ENCODE results near the gene AP4B1.
"Not testable (repeated sequence)": the region's sequence is repeated elsewhere in the genome, so short reads cannot be mapped to it uniquely, and the experiment has no call there.

Gene AP4B1

DNA sequence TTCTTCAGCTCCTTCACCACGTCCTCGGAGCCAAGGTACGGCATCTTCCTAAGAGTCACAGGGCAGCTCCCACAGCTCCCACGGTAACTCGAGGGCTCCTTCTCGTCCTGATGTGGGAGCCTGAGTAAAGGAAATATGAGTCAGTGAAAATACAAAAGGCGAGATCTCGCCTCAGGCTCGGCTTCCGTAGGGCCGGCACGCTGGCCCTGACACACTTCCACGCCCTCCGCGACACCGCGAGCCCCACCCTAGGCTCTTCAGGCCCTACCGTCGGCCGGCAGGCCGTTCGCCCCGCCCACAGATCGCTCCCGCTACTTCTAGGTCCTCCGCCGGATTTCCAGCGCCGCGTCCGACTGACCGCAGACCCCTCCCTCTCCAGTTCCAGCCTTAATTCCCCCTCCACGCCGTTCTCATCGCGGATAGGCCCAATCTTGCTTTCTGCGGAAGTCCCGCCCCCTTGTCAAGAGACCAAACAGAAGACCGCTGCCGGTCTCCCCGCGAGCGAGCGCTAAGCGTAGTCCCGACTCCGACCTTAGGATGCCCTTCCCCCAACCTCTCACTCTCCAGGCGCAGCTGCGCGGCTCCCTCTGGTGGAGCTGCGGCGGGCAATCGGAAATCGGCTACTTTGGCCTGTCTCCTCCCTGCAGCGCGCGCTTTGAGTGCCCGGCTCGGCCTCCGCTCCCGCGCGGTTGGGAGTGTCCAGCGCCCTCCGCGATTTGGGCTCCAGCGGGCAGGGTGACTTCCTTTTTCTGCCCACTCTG lies at the start of gene AP4B1, which contains the start of gene DCLRE1B:
AP4B1 (minus strand) TSS at position 126 of the 761 bp plus-strand sequence; CDS start at position 44, 82 bp downstream.
DCLRE1B (plus strand) TSS at position 653 of the 761 bp plus-strand sequence. CDS start 261 bp downstream, outside the sequence.
- DNase-seq = peak; percentile 99

DNA sequence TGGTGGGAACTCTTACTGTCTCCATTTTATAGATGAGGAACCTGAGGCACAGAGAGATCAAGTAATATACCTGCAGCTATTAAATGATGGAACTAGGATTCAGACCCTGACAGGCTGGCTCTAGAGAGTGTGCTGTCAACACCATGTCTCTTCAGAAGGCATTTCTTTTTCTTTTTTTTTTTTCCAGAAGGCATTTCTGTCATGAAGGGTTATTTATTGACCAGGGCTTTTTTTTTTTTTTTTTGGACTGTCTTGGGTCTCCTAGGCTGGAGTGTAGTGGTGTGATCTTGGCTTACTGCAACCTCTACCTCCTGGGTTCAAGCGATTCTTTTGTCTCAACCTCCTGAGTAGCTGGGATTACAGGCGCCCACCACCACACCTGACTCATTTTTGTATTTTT lies 47.1 kb upstream of the AP4B1 start:
- DNase-seq = no peak

DNA sequence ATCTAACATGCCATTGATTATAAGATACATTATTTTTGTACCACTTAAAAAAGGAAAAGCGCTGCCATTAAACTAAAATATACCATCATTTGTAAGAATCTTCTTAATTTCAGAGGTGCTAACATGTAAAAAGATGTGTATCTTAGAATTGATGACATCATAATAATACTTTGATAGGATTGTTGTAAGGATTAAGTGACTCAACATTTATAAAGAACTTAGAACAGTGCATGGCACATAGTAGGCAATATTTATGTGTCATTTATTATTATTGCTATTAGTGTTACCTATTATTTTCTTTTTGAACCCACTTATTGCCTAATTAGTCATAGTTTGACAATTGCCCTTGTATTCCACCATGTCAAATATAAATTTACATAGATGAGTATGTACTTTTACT lies 46.3 kb upstream of the AP4B1 start:
- DNase-seq = no peak

DNA sequence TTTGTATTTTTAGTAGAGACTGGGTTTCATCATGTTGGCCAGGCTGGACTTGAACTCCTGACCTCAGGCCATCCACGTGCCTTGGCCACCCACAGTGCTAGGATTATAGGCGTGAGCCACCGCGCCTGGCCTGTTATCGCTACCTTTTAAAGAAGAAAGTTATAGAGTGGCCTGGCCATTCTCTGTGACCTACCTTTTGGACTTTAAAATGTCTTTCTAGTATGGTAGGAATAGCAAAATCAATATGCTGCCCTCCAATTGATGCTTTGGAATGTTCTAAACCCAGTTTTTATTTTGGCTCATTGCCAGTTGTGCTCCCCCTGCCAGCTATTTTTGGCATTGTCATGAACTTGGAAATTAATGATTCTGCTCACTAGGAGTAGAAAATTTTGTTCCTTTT lies 44.4 kb upstream of the AP4B1 start:
- DNase-seq = no peak

DNA sequence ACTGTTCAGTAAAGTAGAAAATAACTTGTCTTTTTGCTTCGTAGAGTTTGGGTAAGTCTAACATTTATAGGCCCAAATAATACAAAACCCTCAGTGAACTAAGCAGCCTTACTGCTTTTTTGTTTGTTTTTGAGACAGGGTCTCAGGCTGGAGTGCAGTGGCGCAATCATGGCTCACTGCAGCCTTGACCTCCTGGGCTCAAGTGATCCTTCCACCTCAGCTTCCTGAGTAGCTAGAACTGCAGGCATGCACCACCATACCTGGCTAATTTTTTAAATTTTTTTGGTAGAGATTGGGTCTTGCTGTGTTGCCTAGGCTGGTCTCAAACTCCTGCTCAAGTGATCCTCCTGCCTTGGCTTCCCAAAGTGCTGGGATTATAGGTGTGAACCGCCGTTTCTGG lies 43.6 kb upstream of the AP4B1 start:
- not testable (repeated sequence) for DNase-seq

DNA sequence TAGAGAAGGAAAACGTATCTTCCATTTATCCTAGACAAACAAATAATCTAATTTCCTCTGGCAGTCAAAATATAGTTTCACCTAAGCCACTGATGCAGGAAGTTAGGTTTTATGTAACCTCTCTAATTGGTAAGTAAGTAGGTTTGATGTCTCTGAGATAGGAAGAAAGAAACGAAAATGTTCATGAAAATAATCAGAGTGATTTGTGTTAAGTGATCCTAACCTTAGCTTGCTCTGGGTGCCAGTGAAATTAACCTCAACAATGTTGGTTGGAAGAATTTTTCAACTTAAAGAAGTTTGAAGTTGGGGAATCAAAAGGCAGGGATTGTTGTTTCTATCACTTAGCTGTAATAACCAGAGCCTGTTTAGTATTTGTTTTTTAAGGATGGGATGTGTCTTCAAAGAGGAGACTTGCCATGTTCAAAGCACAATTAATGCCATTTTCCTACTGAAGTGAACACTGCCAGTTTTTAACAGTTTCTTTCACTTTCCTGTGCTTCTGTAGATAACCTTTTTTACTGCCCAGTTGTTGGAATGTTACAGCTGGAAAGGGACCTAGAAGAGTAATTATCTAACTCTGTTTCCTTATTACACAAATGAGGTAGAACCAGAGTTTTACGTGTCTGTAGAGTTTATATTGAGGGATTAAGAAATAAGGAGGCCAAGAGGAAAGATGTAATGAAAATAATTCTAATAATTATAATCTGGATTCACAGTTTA lies 42.9 kb upstream of the AP4B1 start:
- DNase-seq = no peak

DNA sequence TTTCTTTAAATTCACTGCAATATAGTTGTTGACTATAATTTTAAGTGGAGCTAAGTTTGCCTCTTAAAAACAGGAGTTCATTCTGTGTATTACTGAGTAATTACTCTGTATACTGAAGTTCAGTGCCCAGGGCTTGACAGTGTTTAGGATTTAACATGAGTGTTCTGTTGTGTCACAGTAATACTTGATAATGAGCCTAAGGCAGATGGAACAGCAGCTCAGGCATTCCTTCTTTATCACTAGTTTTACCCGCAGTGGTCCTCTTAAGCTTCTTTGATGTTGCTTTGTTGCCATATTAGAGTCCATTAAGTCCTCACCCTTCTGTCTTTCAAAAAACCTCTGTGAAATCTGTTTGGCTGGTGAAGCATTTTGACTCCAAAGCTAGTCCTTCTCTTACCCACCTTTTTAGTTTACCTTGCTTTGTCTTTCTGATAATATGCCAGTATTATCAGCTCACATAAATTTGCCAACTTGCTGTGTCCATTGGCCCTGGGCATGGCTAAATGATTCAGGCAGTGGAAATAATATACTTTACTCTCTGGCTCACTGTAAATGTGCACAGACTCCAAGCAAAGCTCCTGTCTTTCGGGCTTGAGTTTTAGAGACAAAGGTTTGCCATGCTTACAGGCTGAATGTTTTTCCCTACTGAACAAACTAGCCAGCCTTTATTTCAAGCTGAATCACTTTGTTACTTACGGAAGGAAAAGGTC lies 42.2 kb upstream of the AP4B1 start:
- DNase-seq = no peak

DNA sequence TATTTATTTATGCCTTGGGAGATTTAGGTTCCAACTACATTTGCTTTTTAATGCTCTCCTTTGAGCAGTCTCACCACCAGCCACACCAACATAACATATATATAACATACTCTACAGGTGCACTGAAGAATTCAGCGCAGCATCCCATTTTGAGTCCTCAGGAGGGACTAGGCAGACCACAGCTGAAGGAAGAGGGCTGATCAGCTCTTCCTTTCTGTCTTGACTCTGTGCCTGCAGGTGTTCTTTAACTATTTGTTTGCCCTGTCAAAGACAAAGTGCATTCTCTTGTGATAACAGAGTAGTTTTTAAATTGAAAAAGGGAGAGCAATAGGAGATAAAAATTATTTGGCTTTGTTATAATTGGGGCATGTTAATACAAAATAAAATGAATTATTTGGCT lies 41.5 kb upstream of the AP4B1 start:
- DNase-seq = no peak

DNA sequence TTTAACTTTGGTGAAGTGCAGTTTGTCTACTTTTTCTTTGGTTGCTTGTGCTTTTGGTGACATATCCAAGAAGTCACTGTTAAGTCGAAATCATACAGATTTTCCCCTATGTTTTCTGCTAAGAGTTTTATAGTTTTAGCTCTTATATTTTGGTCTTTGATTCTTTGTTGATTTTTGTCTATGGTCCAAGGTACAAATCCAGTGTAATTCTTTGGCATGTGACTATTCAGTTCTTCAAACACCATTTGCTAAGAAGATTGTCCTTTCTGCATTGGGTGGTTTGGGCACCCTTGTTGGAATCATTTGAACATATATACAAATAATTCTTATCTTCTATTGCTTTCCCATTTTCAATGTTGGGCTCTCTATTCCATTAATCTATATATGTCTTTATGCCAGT lies 40.7 kb upstream of the AP4B1 start:
- no peak for DNase-seq

DNA sequence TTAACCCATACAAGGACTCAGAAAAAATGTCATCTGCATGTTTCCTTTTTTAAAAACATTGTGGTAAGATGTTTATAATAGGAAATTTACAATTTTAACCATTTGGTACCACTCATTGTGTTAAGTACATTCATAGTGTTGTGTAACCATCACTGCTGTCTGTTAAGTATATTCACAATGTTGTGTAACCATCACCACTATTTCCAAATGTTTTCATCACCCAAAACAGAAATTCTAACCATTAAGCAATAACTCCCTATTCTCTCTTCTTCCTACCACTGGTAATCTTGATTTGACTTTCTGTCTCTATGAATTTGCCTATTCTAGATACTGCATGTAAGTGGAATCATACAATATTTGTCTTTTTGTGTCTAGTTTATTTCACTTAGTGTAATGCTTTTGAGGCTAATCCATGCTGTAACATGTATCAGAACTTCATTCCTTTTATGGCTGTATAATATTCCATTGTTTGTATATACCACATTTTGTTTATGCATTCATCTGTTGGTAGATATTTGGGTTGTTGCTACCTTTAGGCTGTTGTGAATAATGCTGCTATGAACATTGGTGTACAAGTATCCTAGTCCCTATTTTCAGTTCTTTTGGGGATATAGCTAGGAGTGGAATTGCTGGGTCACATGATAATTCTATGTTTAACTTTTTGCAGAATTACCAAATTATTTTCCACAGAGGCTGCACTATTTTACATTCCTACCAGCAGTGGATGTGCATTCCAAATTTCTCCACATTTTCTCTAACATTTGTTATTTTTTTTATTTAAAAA lies 38.6 kb upstream of the AP4B1 start:
- DNase-seq = no peak

DNA sequence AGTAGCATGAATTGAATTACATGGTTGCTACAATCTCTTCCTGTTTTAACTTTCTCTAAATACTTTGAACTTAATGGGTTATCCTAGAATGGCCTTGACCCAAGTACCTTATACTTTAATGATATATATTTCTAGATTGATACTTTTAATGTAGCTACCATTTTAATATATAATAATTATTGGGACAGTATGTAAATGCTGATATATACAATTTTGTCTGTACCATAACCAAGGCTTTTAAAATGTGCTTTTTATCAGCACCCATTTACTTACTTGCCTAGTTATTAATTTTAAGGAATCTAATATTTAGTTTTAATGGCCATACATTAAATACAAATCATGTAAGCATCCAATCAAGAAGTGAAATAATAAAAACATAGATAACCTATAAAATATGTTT lies 37.9 kb upstream of the AP4B1 start:
- no peak for DNase-seq

DNA sequence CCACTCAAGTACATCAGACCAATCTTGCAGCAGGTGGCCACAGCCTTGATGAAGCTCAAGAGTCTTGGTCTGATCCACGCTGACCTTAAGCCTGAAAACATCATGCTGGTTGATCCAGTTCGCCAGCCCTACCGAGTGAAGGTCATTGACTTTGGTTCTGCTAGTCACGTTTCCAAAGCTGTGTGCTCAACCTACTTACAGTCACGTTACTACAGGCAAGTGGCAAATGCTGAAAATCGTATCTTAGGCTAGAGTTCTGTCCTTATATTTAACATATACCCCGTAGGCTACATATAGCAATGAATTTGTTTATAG lies 36.6 kb upstream of the AP4B1 start:
- DNase-seq = no peak

DNA sequence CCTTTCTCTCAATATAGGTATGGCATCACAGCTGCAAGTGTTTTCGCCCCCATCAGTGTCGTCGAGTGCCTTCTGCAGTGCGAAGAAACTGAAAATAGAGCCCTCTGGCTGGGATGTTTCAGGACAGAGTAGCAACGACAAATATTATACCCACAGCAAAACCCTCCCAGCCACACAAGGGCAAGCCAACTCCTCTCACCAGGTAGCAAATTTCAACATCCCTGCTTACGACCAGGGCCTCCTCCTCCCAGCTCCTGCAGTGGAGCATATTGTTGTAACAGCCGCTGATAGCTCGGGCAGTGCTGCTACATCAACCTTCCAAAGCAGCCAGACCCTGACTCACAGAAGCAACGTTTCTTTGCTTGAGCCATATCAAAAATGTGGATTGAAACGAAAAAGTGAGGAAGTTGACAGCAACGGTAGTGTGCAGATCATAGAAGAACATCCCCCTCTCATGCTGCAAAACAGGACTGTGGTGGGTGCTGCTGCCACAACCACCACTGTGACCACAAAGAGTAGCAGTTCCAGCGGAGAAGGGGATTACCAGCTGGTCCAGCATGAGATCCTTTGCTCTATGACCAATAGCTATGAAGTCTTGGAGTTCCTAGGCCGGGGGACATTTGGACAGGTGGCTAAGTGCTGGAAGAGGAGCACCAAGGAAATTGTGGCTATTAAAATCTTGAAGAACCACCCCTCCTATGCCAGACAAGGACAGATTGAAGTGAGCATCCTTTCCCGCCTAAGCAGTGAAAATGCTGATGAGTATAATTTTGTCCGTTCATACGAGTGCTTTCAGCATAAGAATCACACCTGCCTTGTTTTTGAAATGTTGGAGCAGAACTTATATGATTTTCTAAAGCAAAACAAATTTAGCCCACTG lies 36.0 kb upstream of the AP4B1 start:
- DNase-seq = no peak

DNA sequence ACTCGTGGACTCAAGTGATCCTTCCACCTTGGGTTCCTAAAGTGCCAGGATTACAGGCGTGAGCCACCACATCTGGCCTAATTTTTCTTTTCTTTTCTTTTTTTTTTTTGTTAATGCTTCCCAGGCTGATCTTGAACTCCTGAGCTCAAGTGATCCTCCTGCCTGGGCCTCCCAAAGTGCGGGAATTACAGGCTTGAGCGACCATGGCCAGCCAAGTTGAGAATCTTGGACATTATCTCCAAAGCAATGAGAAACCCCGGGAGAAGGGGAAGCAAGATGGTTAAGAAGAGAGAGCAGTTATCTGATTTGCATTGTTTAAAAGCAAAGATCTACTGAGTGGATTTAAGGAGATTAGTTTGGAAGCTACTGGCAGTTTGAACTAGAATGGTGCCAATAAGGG lies 33.6 kb upstream of the AP4B1 start:
- DNase-seq = no peak

DNA sequence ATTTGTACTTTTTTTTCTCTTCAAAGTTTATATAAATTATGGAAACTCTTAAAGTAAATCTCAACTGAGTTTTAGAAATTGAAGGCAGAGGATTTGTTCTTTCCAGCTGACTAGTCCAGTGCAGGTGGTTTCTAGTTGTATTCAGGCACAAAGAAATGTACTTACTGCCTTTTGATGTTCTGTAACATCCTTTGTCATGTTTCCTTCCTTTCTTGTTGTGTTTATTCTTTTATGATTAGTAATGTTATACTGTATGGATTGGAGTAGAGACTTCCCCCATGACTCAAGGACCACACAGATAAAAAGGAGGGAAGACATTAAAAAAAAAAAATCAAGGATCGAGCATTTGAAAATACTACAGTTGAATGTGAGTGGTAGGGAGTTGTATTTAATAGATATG lies 32.5 kb upstream of the AP4B1 start:
- no peak for DNase-seq

DNA sequence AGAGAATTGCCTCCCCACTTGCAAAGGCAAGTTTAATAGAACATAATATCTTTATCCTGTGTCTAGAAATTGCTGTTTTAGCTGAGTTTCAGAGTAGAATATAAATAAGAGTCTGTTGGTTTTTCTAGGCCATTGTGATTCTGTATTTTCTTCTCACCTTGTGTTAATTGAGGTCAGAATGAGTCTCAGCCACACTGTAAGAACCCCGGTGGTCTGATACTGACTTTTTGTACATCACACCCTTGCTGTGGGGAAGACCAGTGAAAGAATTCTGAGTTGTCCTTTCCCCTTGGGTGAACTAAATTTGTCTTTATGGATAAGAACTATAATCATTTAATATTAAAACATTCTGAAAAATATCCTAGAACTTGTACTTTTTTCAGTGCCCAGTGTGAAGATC lies 31.4 kb upstream of the AP4B1 start:
- no peak for DNase-seq

DNA sequence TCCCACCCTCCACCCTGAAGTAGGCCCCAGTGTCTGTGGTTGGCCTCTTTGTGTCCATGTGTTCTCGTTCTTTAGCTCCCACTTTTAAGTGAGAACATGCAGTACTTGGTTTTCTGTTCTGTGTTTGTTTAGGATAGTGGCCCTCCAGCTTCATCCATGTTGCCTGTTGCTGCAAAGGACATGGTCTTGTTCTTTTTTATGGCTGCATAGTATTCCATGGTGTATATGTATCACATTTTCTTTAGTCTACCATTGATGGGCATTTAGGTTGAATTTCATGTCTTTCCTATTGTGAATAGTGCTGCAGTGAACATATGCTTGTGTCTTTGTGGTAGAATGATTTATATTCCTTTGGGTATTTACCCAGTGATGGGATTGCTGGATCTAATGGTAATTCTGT lies 30.6 kb upstream of the AP4B1 start:
- no peak for DNase-seq

DNA sequence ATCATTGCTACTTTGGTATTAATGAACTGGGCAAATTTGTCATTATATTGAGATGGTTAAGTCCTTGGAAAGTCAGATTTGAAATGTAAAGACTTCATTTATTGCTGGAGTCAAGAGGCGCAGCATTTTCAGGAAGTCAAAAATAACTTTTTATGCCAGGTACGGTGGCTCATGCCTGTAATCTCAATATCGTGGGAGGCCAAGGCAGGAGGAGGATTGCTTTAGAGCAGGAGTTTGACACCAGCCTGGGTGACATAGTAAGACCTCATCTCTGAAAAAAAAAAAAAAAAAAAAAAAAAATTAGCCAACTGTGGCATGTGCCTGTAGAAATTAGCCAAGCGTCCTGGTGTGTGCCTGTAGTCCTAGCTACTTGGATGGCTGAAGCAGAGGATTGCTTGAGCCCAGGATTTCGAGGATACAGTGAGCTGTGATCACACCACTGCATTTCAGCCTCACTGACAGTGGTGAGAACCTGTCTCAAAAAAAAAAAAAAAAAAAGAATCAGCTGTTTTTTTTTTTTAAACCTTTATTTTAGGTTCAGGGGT lies 30.0 kb upstream of the AP4B1 start:
- no peak for DNase-seq

DNA sequence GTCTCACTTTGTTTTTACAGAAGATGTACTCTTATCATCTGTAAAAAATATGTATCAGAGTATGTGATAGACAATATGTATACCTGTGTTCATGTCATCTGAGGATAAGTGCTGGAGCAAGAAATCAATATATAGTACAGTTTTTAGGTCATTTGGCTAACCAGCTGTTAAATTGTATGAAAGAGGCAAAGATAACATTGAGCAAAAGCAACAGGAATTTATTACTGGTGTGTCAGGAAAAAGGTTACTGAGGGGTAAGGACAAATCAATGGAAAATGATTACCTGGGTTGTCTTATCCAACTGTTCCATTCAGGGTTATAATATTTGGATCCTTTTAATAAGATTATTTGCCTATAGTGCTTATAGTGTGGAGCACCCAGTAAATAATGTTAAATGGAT lies 29.4 kb upstream of the AP4B1 start:
- no peak for DNase-seq

DNA sequence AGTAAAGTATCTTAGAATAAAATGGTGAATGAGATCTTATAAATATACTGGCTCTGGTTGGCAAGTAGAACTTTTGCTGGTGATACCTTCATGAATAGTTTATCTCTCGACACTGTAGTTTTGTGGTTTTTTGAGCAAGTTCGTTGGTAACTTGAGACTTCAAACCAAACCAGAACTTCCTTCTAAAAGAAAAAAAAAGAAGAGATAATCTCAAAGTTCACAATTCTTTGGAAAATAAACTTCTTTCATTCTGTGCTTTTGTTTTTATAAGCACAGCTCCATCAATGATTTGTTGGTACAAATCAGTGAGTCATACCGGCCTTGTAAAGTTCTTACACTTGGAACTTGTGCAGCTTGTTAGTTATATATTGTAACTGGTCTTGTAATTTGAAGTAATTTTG lies 26.9 kb upstream of the AP4B1 start:
- no peak for DNase-seq

DNA sequence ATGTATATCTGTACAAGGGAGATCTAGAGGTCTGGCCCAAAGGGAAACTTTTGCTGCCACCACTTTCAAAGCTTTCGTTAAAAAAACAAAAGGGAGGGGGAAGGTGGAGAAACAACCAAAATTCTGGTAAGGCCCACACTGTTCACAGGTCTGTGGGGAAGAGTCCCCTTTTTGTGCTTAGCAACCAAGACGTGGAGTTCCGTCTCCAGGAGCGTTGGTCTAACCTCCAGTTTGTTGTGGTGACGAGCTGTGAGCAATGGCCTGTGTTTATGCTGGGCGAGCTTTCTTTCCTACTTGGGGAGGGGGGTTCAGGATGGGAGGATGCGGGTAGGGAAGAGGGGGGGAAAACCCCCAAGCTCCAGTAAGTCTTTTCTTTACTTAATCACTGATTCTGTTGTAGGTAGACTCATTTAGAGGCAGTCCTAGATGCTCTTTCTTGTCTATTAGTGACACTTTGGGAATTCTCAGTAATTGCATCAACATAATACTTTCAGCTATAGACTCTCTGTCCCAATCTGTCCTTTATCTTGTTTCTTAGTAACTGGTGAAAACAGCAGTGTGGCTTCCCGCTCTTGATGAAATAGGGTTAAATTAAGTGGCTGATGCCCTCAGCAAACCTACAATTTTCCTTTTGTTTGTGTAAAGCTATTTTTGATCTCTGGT lies 26.0 kb upstream of the AP4B1 start:
- DNase-seq = no peak

Data from NCI-H774 (cell line).